Neural crest cell (in vitro differentiated cells): ENCODE data around the gene WFDC6. TPM values are rescaled to one million over a fixed set of nuclear protein-coding genes. Genes with fewer than 3 reads are reported as not detected.

Experiments
- DNase-seq: peaks from one replicate; pipeline ENCODE4 v3.0.0; 2021; ENCODE audit warnings: low read depth, mixed read lengths, low spot score
- H3K27ac Mint-ChIP-seq: one replicate; pipeline ENCODE4 v1.8.0; 2021; ENCODE audit warnings: mild to moderate bottlenecking, mixed read lengths; ENCODE audit not compliant: unreplicated experiment
- H3K27me3 Mint-ChIP-seq: 2 replicates; pipeline ENCODE4 v1.8.0; 2021; ENCODE audit warnings: low read depth, mild to moderate bottlenecking, mixed read lengths
- H3K36me3 Mint-ChIP-seq: 2 replicates; pipeline ENCODE4 v1.8.0; 2021; ENCODE audit warnings: low read depth, mild to moderate bottlenecking, mixed read lengths
- H3K4me1 Mint-ChIP-seq: 2 replicates; pipeline ENCODE4 v1.8.0; 2021; ENCODE audit warnings: mixed read lengths
- H3K4me3 Mint-ChIP-seq: one replicate; pipeline ENCODE4 v1.8.0; 2021; ENCODE audit warnings: mild to moderate bottlenecking, mixed read lengths
- H3K9me3 Mint-ChIP-seq: 2 replicates; pipeline ENCODE4 v1.8.0; 2021; ENCODE audit warnings: mixed read lengths
- total RNA-seq: library from RNA; stranded (reverse); gene quantifications from 2 replicates; pipeline ENCODE4 v1.2.1, GENCODE V29; 2021
- TF ChIP-seq, protein P1 (sequence below): fragments of 200-600 bp; sonication (generic); conservative IDR thresholded peaks from 2 replicates; pipeline ENCODE4 v1.5.0; 2021; ENCODE audit warnings: antibody characterized with exemption, mild to moderate bottlenecking

Gene WFDC6
- total RNA-seq, 1 donor from 2014 or later: not detected

DNA sequence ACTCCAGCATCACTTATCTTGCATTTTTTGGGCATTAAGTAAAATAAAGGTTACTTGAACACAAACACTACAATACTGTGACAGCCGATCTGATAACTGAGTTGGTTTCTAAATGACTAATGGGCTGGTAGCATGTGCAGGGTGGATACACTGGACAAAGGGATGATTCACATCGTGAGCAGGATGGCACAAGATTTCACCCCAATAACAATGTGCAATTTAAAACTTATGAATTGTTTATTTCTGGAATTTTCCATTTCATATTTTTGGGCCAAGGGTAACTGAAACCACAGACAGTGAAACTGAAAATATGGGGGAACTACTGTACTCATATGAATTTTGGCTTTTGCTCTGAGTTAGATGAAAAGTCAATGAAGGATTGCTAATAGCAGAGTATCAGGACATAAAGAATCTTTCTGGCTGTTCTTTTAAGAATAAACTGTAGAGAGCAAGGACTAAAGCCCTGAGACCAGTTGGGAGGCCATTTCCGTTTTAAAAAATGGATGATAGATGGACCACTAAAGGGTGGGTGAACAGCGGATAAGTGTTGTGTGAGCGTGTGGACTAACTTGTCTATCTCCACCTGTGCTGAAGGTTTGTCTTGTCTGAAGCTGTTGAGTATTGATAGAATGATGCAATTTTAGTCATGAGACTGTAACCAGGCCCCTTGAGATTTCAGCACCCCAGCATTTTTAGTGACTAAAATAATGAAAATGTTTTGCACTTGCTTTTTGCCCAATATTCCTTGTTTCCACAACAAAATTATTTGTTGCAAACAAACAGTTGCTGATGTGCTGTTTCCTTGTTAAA is 32.1 kb downstream of the WFDC6 start:
- H3K36me3 Mint-ChIP-seq: no peaks in the 10 kb centered on the region
- TF ChIP-seq, protein P1, sequence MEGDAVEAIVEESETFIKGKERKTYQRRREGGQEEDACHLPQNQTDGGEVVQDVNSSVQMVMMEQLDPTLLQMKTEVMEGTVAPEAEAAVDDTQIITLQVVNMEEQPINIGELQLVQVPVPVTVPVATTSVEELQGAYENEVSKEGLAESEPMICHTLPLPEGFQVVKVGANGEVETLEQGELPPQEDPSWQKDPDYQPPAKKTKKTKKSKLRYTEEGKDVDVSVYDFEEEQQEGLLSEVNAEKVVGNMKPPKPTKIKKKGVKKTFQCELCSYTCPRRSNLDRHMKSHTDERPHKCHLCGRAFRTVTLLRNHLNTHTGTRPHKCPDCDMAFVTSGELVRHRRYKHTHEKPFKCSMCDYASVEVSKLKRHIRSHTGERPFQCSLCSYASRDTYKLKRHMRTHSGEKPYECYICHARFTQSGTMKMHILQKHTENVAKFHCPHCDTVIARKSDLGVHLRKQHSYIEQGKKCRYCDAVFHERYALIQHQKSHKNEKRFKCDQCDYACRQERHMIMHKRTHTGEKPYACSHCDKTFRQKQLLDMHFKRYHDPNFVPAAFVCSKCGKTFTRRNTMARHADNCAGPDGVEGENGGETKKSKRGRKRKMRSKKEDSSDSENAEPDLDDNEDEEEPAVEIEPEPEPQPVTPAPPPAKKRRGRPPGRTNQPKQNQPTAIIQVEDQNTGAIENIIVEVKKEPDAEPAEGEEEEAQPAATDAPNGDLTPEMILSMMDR: no peak
- no peak overlapping the region for H3K4me3 Mint-ChIP-seq
- H3K27ac Mint-ChIP-seq: no peak overlapping the region
- no peak for DNase-seq
- H3K9me3 Mint-ChIP-seq: no peaks in the 10 kb centered on the region
- H3K4me1 Mint-ChIP-seq: no peaks in the 10 kb centered on the region
- H3K27me3 Mint-ChIP-seq: peaks cover 54% of the 10 kb centered on the region

DNA sequence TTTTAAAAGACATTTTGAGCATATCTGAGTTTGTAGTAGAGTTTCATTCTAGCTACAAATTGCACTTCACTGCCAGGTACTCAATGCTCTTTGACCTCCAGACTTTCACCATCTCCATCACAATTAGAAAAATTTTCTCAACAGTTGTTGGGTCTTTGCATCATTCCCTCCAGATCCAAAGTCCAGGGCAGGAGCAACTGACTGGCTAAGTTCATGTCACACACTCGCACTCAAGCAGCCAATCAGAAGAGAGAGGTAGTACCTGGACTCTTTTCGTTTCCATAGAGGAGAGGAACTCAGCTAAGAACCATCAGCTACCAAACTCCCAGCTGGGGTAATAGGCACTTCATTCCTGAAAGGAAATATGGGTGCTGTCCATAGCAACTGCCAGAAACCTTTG is 32.9 kb downstream of the WFDC6 start:
- H3K9me3 Mint-ChIP-seq: no peaks in the 10 kb centered on the region
- no peaks in the 10 kb centered on the region for H3K36me3 Mint-ChIP-seq
- no peak overlapping the region for H3K27ac Mint-ChIP-seq
- no peak for DNase-seq
- H3K27me3 Mint-ChIP-seq: peaks cover 53% of the 10 kb centered on the region
- H3K4me3 Mint-ChIP-seq: no peak overlapping the region
- H3K4me1 Mint-ChIP-seq: no peaks in the 10 kb centered on the region
- TF ChIP-seq, protein P1: no peak

DNA sequence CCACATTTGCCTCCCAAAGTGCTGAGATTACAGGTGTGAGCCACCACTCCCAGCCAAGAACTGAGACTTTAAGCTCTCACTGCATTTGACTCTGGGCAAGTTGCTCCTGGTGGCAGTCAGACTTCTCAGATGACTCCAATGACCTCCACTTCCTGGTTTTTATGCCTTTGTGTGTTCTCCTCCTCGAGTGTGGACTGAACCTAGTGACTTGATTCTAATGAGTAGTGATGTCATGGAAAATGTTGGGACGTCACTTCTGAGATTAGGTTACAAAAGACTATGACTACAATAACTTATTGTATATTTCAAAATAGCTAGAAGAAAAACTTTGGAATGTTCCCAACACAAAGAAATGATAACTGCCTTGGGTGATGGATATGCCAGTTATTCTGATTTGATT is 35.9 kb downstream of the WFDC6 start:
- no peaks in the 10 kb centered on the region for H3K4me1 Mint-ChIP-seq
- H3K27ac Mint-ChIP-seq: no peak overlapping the region
- TF ChIP-seq, protein P1: no peak
- DNase-seq: no peak
- no peaks in the 10 kb centered on the region for H3K9me3 Mint-ChIP-seq
- no peaks in the 10 kb centered on the region for H3K36me3 Mint-ChIP-seq
- no peak overlapping the region for H3K4me3 Mint-ChIP-seq
- peaks cover 51% of the 10 kb centered on the region for H3K27me3 Mint-ChIP-seq

DNA sequence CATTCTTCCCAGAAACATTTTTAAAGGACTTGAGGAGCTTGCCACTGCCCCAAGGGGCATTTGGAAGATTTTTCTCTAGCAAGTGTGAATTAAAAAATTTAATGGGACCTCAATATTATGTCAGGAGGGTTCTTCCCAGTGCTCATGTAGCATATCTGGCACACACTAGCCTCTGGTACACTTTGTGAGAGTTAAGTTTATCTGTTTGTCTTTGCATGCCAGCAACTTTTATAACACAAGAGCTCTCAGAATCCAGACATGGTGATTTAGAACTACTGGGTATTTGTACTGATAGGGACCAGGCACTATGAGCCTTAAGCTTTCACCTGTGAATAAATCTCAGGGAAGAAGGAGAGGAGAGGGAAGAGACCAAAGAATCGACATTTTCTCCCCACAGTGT is 36.7 kb downstream of the WFDC6 start:
- Mint-ChIP-seq H3K36me3 (no peaks in the 10 kb centered on the region), H3K27me3 (peaks cover 45% of the 10 kb centered on the region), H3K9me3 (no peaks in the 10 kb centered on the region), H3K4me3 (no peak overlapping the region), H3K4me1 (no peaks in the 10 kb centered on the region), H3K27ac (no peak overlapping the region)
- no peak for DNase-seq
- TF ChIP-seq, protein P1: no peak

DNA sequence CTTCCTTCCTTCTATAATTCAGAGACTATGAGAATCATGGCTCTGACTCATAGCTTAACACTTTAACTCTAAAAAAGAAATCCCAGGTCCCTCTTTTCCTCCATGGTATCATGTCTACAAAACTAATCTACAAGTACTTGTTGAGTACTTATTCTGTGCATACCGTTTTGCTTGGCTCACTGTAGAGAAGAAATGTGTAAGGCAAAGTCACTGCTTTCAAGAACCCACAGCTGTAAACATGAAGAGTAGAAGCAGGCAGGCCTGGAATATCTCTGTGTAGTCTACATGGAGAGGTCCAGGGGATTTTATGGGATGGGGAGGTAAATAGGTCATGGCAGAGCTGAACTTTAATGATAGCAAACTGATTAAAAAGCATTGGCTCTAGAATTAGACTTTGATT is 37.7 kb downstream of the WFDC6 start:
- TF ChIP-seq, protein P1: no peak
- H3K27ac Mint-ChIP-seq: no peak overlapping the region
- H3K27me3 Mint-ChIP-seq: peaks cover 43% of the 10 kb centered on the region
- H3K4me3 Mint-ChIP-seq: no peak overlapping the region
- no peak for DNase-seq
- no peaks in the 10 kb centered on the region for H3K36me3 Mint-ChIP-seq
- H3K4me1 Mint-ChIP-seq: no peaks in the 10 kb centered on the region
- no peaks in the 10 kb centered on the region for H3K9me3 Mint-ChIP-seq
